ENCODE data around the gene USP13. TPM values are rescaled to one million over a fixed set of nuclear protein-coding genes. Genes with fewer than 3 reads are reported as not detected.

Gene USP13
- polyA plus RNA-seq, 3 donors = 0.31 to 1.6 (median 1.2) TPM

GRCh38 chr3:179715582-179715981, 62.7 kb downstream of the USP13 start:
- Histone ChIP-seq H3K9ac (ENCODE audit: insufficient read depth, low read length, poor library complexity, severe bottlenecking) (no peak overlapping the region), H3K9me3 (replicated peaks in 1 of 2; ENCODE audit: control insufficient read depth in 1 of 2, insufficient read depth in 1 of 2, low read length in 2 of 2) (no peaks in the 10 kb centered on the region), H3K79me2 (ENCODE audit: insufficient read depth, low read length) (no peaks in the 10 kb centered on the region), H3K27ac (ENCODE audit: low read depth in 1 of 2, low read length in 2 of 2) (no peak overlapping the region), H3K4me3 (replicated peaks in 1 of 3; ENCODE audit: low read depth in 2 of 3, low read length in 3 of 3) (no peak overlapping the region), H3K36me3 (replicated peaks in 1 of 2; ENCODE audit: control insufficient read depth in 1 of 2, insufficient read depth in 2 of 2, low read length in 2 of 2) (no peaks in the 10 kb centered on the region), H2AFZ (ENCODE audit: insufficient read depth, low read depth, low read length, poor library complexity, severe bottlenecking) (no peak overlapping the region), H3K4me2 (replicated peaks; ENCODE audit: extremely low read depth, low read length, poor library complexity, severe bottlenecking) (no peak overlapping the region), H3K27me3 (ENCODE audit: control insufficient read depth in 2 of 2, insufficient read depth in 2 of 2, low read length in 2 of 2) (no peaks in the 10 kb centered on the region), H4K20me1 (ENCODE audit: insufficient read depth, low read length) (no peaks in the 10 kb centered on the region), H3K4me1 (ENCODE audit: control insufficient read depth in 1 of 2, insufficient read depth in 2 of 2, low read length in 2 of 2) (no peaks in the 10 kb centered on the region)
- peaks cover 6% of the 10 kb centered on the region for H3K4me1 Mint-ChIP-seq
- 86% methylated on average over 5 of the region's 7 CpGs for WGBS (ENCODE audit: insufficient coverage)
- H3K9me3 Mint-ChIP-seq = no peaks in the 10 kb centered on the region
- no peak overlapping the region for H3K4me3 Mint-ChIP-seq
- H3K27ac Mint-ChIP-seq = peak overlapping the region in 2 of 7 donors; percentile 12 to 18
- H3K27me3 Mint-ChIP-seq (ENCODE audit: low read depth in 3 of 3) = peaks cover 0 to 3% (median 2%) of the 10 kb centered on the region in 3 donors
- H3K36me3 Mint-ChIP-seq = no peaks in the 10 kb centered on the region
- intact Hi-C loops (cut with micrococcal nuclease) = no loop called here
- no peak for TF ChIP-seq CTCF (IDR thresholded peaks at IDR 0.05)
- DNase-seq = no peak

DNA sequence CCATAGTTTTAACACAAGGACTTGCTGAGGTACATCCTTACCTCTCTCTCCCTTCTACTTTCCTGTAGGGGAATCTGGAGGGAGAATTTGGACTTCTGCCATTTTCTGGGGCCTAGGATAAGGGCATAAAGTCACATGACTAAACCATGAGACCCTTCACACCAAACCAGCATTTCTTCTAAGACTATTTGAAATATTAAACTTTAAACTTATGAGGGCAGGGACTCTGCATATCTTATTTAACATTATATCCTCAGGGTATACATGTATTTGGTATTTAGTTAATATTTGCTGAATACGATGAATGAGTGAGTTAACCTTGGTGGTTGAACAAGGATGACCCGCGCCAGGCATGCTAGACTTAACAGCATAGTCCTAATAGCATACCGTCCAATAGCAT, 63.4 kb downstream of the USP13 start:
- Histone ChIP-seq H3K4me2 (replicated peaks; ENCODE audit: extremely low read depth, low read length, poor library complexity, severe bottlenecking) (no peak overlapping the region), H4K20me1 (ENCODE audit: insufficient read depth, low read length) (no peaks in the 10 kb centered on the region), H3K9me3 (replicated peaks in 1 of 2; ENCODE audit: control insufficient read depth in 1 of 2, insufficient read depth in 1 of 2, low read length in 2 of 2) (no peaks in the 10 kb centered on the region), H3K36me3 (replicated peaks in 1 of 2; ENCODE audit: control insufficient read depth in 1 of 2, insufficient read depth in 2 of 2, low read length in 2 of 2) (peaks cover 0 to 1% of the 10 kb centered on the region in 2 donors), H3K9ac (ENCODE audit: insufficient read depth, low read length, poor library complexity, severe bottlenecking) (no peak overlapping the region), H2AFZ (ENCODE audit: insufficient read depth, low read depth, low read length, poor library complexity, severe bottlenecking) (no peak overlapping the region), H3K4me3 (replicated peaks in 1 of 3; ENCODE audit: low read depth in 2 of 3, low read length in 3 of 3) (no peak overlapping the region), H3K4me1 (ENCODE audit: control insufficient read depth in 1 of 2, insufficient read depth in 2 of 2, low read length in 2 of 2) (no peaks in the 10 kb centered on the region), H3K27ac (ENCODE audit: low read depth in 1 of 2, low read length in 2 of 2) (no peak overlapping the region), H3K79me2 (ENCODE audit: insufficient read depth, low read length) (no peaks in the 10 kb centered on the region), H3K27me3 (ENCODE audit: control insufficient read depth in 2 of 2, insufficient read depth in 2 of 2, low read length in 2 of 2) (no peaks in the 10 kb centered on the region)
- Mint-ChIP-seq H3K4me3 (no peak overlapping the region), H3K9me3 (no peaks in the 10 kb centered on the region), H3K36me3 (peaks cover 0 to under 1% of the 10 kb centered on the region in 2 donors), H3K4me1 (peaks cover 6% of the 10 kb centered on the region), H3K27me3 (ENCODE audit: low read depth in 3 of 3) (peaks cover 0 to 3% (median 2%) of the 10 kb centered on the region in 3 donors), H3K27ac (no peak overlapping the region)
- WGBS (ENCODE audit: insufficient coverage) = no CpG with 5 or more reads among the region's 4 CpGs
- intact Hi-C loops (cut with micrococcal nuclease) = no loop called here
- no peak for TF ChIP-seq CTCF (IDR thresholded peaks at IDR 0.05)
- DNase-seq = no peak
